WI38 (cell line): ENCODE data around the gene POLN.

ENCODE experiments used
- H3K4me3 ChIP-seq: 2 replicates; pipeline ENCODE4 v1.5.1; 2011; ENCODE audit warnings: low read depth, mild to moderate bottlenecking, control low read depth, low read length
- CTCF ChIP-seq: IDR thresholded peaks from 2 replicates; pipeline ENCODE4 v1.5.1; 2012; ENCODE audit warnings: low read depth, mild to moderate bottlenecking, control low read depth, low read length

The POLN gene

GRCh38 chr4:2067446-2068197, 174.3 kb downstream of the POLN start:
- H3K4me3 ChIP-seq, result no peak overlapping the region
- TF ChIP-seq CTCF, result no peak

GRCh38 chr4:2066571-2067445, 175.1 kb downstream of the POLN start:
- TF ChIP-seq CTCF, result no peak
- H3K4me3 ChIP-seq, result no peak overlapping the region

GRCh38 chr4:2066011-2066551, 175.8 kb downstream of the POLN start:
- TF ChIP-seq CTCF, result no peak
- no peak overlapping the region for H3K4me3 ChIP-seq

GRCh38 chr4:2065106-2065930, 176.6 kb downstream of the POLN start:
- TF ChIP-seq CTCF, result no peak
- H3K4me3 ChIP-seq, result no peak overlapping the region

- TF ChIP-seq CTCF, result no peak
- H3K4me3 ChIP-seq, result no peak overlapping the region
Observed at GRCh38 chr4:2064276-2064991, 177.5 kb downstream of the POLN start.

- TF ChIP-seq CTCF, result no peak
- no peak overlapping the region for H3K4me3 ChIP-seq
Observed at GRCh38 chr4:2063557-2064275, 178.2 kb downstream of the POLN start.
